K562 (cell line): ENCODE measurements around the gene CFP. TPM values are rescaled to one million over a fixed set of nuclear protein-coding genes. Genes with fewer than 3 reads are reported as not detected.
A peak's percentile ranks its signal among the peaks of the same experiment; 100 is the strongest.

Experiments
- ATAC-seq: fragments of 200-7000 bp; cut with Tn5 transposase; 3 replicates; pipeline ENCODE4 v1.9.1; 2020; ENCODE audit warnings: moderate library complexity
- BruUV-seq: library from RNA; stranded (reverse); fragments of 400-500 nt; replicated peaks from 2 replicates; lab custom pipeline; 2021; lab: Mats Ljungman, UMichigan
- CTCF ChIA-PET: fragments of 300-600 bp; formaldehyde crosslinking; extraction: SDS; loops from one replicate; lab custom pipeline; 2021; ENCODE audit warnings: low intra/inter-chr PET ratio; lab: Yijun Ruan, JAX
- POLR2A ChIA-PET: fragments of 300-600, 350-650 bp; sonication (Branson Sonifier 250); formaldehyde crosslinking; extraction: SDS; loops from one replicate; lab custom pipeline; 2021; ENCODE audit warnings: antibody characterized with exemption, inconsistent platforms; lab: Yijun Ruan, JAX
- DNase-seq, 4 experiments: peaks; one replicate each; pipeline versions ENCODE4 v3.0.0 to v3.0.0-alpha.2; 2011 to 2018; ENCODE audit warnings: low spot score in 3 of 4, mixed read lengths in 3 of 4; ENCODE audit errors: extremely low read depth in 1 of 4
- FAIRE-seq: peaks from 2 replicates; lab custom pipeline; 2011; peaks lifted over from hg19 to GRCh38; lab: Jason Lieb, UNC
- H2AFZ ChIP-seq: 2 replicates; pipeline ENCODE4 v1.6.0; 2011; ENCODE audit warnings: low read depth, low read length, control low read depth, inconsistent platforms
- H3K27ac ChIP-seq: fragments of 200-600 bp; 3 replicates; pipeline ENCODE4 v1.8.0; 2011; ENCODE audit warnings: low read depth, mild to moderate bottlenecking, control low read depth, inconsistent platforms, low read length, moderate library complexity, mixed read lengths; ENCODE audit errors: extremely low read depth
- H3K27me3 ChIP-seq, 2 experiments: fragments of 300-600 bp in 1 of 2; 2 replicates in 1 of 2; 3 replicates in 1 of 2; pipeline versions ENCODE4 v1.6.0 to v1.8.0; 2011; ENCODE audit warnings: inconsistent platforms in 2 of 2, low read length in 2 of 2, mild to moderate bottlenecking in 1 of 2, mixed read lengths in 1 of 2, moderate library complexity in 1 of 2; ENCODE audit not compliant: control insufficient read depth in 2 of 2, insufficient read depth in 2 of 2
- H3K36me3 ChIP-seq: fragments of 300-600 bp; 3 replicates; pipeline ENCODE4 v1.8.0; 2011; ENCODE audit warnings: mild to moderate bottlenecking, low read length, inconsistent platforms; ENCODE audit not compliant: control insufficient read depth, insufficient read depth
- H3K4me1 ChIP-seq, 2 experiments: fragments of 200-600 bp in 1 of 2; replicated peaks in 1 of 2; 2 replicates in 1 of 2; 3 replicates in 1 of 2; pipeline versions ENCODE4 v1.5.1 to v1.8.0; 2011; ENCODE audit warnings: inconsistent platforms in 2 of 2, low read length in 2 of 2, mild to moderate bottlenecking in 1 of 2, mixed read lengths in 1 of 2, moderate library complexity in 1 of 2; ENCODE audit not compliant: control insufficient read depth in 2 of 2, insufficient read depth in 2 of 2
- H3K4me2 ChIP-seq: 2 replicates; pipeline ENCODE4 v1.6.1; 2011; ENCODE audit warnings: low read length, control low read depth, inconsistent platforms, mixed read lengths; ENCODE audit not compliant: insufficient read depth
- H3K4me3 ChIP-seq: fragments of 200-600 bp; sonication (generic), shearing (Covaris generic); 2 replicates; pipeline ENCODE4 v1.5.1; 2016; ENCODE audit warnings: control low read depth, inconsistent platforms
- H3K79me2 ChIP-seq: fragments of 200-600 bp; 3 replicates; pipeline ENCODE4 v1.8.0; 2011; ENCODE audit warnings: low read length, inconsistent platforms; ENCODE audit not compliant: control insufficient read depth, insufficient read depth
- H3K9ac ChIP-seq, 2 experiments: 2 replicates each; pipeline versions ENCODE4 v1.6.0 to v1.6.1; 2011; ENCODE audit warnings: low read depth in 2 of 2, low read length in 2 of 2, control low read depth in 1 of 2, inconsistent platforms in 1 of 2, mild to moderate bottlenecking in 1 of 2, mixed read lengths in 1 of 2; ENCODE audit not compliant: insufficient read depth in 1 of 2
- H3K9me1 ChIP-seq: one replicate; pipeline ENCODE4 v1.6.0; 2011; ENCODE audit warnings: inconsistent platforms, mild to moderate bottlenecking, low read length, moderate library complexity; ENCODE audit not compliant: control insufficient read depth, insufficient read depth
- H3K9me3 ChIP-seq: replicated peaks from 2 replicates; pipeline ENCODE4 v1.5.1; 2011; ENCODE audit warnings: low read depth, low read length, inconsistent platforms; ENCODE audit not compliant: control insufficient read depth, insufficient read depth
- H4K20me1 ChIP-seq: replicated peaks from 2 replicates; pipeline ENCODE4 v1.6.1; 2011; ENCODE audit warnings: low read length, inconsistent platforms, mixed read lengths; ENCODE audit not compliant: control insufficient read depth, insufficient read depth
- ATF7 ChIP-seq: fragments of 450-650 bp; IDR thresholded peaks from 2 replicates; pipeline ENCODE4 v1.7.1; 2014; ENCODE audit warnings: mild to moderate bottlenecking, moderate library complexity
- FOXM1 ChIP-seq, 2 experiments: fragments of 450-650 bp in 1 of 2; sonication (generic) in 1 of 2; formaldehyde crosslinking in 1 of 2; IDR thresholded peaks; 2 replicates each; pipeline versions ENCODE4 v1.6.1 to v1.9.0; 2017 to 2022; ENCODE audit warnings: low read depth in 2 of 2, mild to moderate bottlenecking in 2 of 2, missing genetic modification reagents in 1 of 2, moderate library complexity in 1 of 2
- GABPB2 ChIP-seq: fragments of 250-450 bp; sonication (Bioruptor Pico); conservative IDR thresholded peaks from 2 replicates; pipeline ENCODE4 v1.5.1; 2021; ENCODE audit warnings: mild to moderate bottlenecking
- GATA2 ChIP-seq: sonication (generic); formaldehyde crosslinking; IDR thresholded peaks from 2 replicates; pipeline ENCODE4 v1.4.0; 2020; ENCODE audit warnings: mild to moderate bottlenecking, missing genetic modification reagents
- HDAC1 ChIP-seq, 2 experiments: fragments of 450-650 bp; IDR thresholded peaks; 2 replicates each; pipeline ENCODE4 v1.6.1; 2016 to 2017; ENCODE audit warnings: inconsistent platforms in 1 of 2, mild to moderate bottlenecking in 1 of 2, moderate library complexity in 1 of 2
- KDM2B ChIP-seq: fragments of 250-450 bp; sonication (Bioruptor Pico); IDR thresholded peaks from 2 replicates; pipeline ENCODE4 v1.8.0; 2021; ENCODE audit warnings: mild to moderate bottlenecking, moderate library complexity
- NFIC ChIP-seq: fragments of 450-650 bp; IDR thresholded peaks from 2 replicates; pipeline ENCODE4 v1.6.1; 2017; ENCODE audit warnings: mild to moderate bottlenecking, inconsistent platforms
- PHF20 ChIP-seq: fragments of 450-650 bp; IDR thresholded peaks from 2 replicates; pipeline ENCODE4 v1.6.1; 2018; ENCODE audit not compliant: partially characterized antibody
- RFX7 ChIP-seq: fragments of 250-450 bp; sonication (Bioruptor Pico); IDR thresholded peaks from 2 replicates; pipeline ENCODE4 v1.5.1; 2021; ENCODE audit warnings: mild to moderate bottlenecking
- ZNF384 ChIP-seq: IDR thresholded peaks from 2 replicates; pipeline ENCODE4 v1.6.1; 2012; ENCODE audit warnings: low read depth, low read length, improper control_type of control experiment
- ZNF77 ChIP-seq: fragments of 250-450 bp; sonication (Bioruptor Pico); IDR thresholded peaks from 2 replicates; pipeline ENCODE4 v1.5.0; 2020
- WGBS: fragments of 100-300 bp; shearing (Covaris generic); methylation state at CpG from one replicate; pipeline ENCODE4 v1.1.6; 2016; ENCODE audit warnings: low coverage, mixed read lengths; ENCODE audit not compliant: insufficient coverage; ENCODE audit errors: missing lambda C conversion rate; 5-methylcytosine and 5-hydroxymethylcytosine counted together
- in situ Hi-C: fragments of 300-500 bp; cut with MboI; formaldehyde crosslinking; loops from 4 replicates; pipeline ENCODE4 v1.15.0; 2018; ENCODE audit warnings: inconsistent platforms, mixed read lengths
- intact Hi-C: fragments of 100-400 bp; cut with micrococcal nuclease; formaldehyde crosslinking; loops from 2 replicates; pipeline ENCODE4 v1.14.2; 2022
- polyA plus RNA-seq, 8 experiments: library from polyadenylated mRNA; depleted of rRNA in 4 of 8; stranded (reverse) in 5 of 8; unstranded in 3 of 8; fragments of >200 nt; fragmentation: Nextera tagmentation in 2 of 8; fragmentation: Illumina TruSeq in 1 of 8; extraction: Ambion mirVana in 2 of 8; extraction: Trizol in 1 of 8; gene quantifications; 2 replicates each; pipeline versions ENCODE4 v1.2.1 to v1.2.3, GENCODE V29; 2011 to 2014; ENCODE audit warnings: inconsistent platforms in 1 of 8, missing spikeins in 1 of 8
- total RNA-seq, 7 experiments: library from RNA; depleted of rRNA in 6 of 7; stranded (reverse); fragments of >200 nt in 6 of 7; fragmentation: Illumina TruSeq in 2 of 7; extraction: Trizol in 2 of 7; gene quantifications; 2 replicates each; pipeline versions ENCODE4 v1.2.1 to v1.2.3, GENCODE V29; 2011 to 2021; ENCODE audit warnings: low replicate concordance in 1 of 7
- TF ChIP-seq, protein P1 (sequence below), 2 experiments: fragments of 450-650 bp in 1 of 2; IDR thresholded peaks; 2 replicates each; pipeline ENCODE4 v1.6.1; 2011 to 2017; ENCODE audit warnings: low read depth in 2 of 2, antibody characterized with exemption in 1 of 2, borderline replicate concordance in 1 of 2, low read length in 1 of 2, mild to moderate bottlenecking in 1 of 2, mixed read lengths in 1 of 2; ENCODE audit not compliant: control insufficient read depth in 1 of 2
- TF ChIP-seq, protein P2 (sequence below): fragments of 200-400 bp; formaldehyde crosslinking; IDR thresholded peaks from 2 replicates; pipeline ENCODE4 v1.6.1; 2017; ENCODE audit warnings: mild to moderate bottlenecking, low read depth, low read length, moderate library complexity
- TF ChIP-seq, protein P3 (sequence below): fragments of 450-650 bp; formaldehyde crosslinking; IDR thresholded peaks from 2 replicates; pipeline ENCODE4 v1.4.0; 2022; ENCODE audit warnings: missing genetic modification characterization

Gene CFP
- total and polyA plus RNA-seq, 9 of the 15 experiments (the other 6 are each of a cell fraction or from before 2014, with no cell fraction given), result 0.18 to 2.0 (median 0.55) TPM

DNA sequence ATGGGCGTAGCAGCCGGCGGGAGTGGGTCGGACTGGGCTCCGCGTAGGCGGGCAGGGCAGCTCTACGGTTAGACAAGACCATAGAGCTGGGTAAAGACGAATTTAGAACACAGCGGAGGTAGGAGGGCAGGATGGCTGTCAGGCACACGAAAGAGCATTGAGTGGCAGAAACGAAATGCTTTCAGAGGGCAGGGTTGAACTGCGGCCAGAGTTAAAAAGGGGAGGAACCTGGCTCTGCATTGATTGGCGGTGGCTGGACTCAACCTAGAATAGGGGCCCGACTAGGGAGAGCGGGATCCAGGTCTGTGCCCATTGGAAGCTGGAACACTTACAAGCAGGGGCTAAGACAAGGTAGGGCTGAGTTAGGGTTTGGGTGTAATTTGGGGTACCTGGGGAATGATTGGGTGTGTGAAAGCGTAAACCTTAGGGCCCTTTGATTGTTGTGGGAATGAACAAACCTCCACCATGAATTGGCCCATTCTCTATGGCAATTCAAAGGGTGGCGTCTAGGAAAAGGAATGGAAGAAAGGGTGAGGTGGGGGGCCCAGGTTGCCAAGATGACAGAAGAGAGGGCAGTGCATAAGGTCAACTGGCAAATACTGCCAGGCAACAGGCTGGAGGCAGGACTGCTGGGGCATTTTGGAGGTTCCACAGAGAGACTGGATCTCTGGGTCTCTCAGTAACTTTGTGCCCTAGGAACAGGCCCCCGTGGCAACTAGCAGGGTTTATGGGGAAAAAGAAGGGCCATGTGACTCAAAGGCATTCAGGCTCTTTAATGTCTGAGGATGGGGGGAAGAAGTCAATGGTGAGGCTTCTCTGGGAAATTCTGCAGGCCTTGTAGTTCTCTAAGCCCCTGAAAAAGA lies 21.5 kb upstream of the CFP start:
- Histone ChIP-seq H3K9me3 (no peaks in the 10 kb centered on the region), H3K79me2 (peaks cover 40% of the 10 kb centered on the region), H3K4me1 (peaks cover 21 to 29% of the 10 kb centered on the region in 2 experiments; a peak in 4 of 5 replicates), H3K9ac (peak overlapping the region; percentile 47 to 88), H3K36me3 (peaks cover 80% of the 10 kb centered on the region; the same call in 2 of the 3 replicates), H3K9me1 (no peaks in the 10 kb centered on the region), H3K27ac (peak overlapping the region; percentile 77), H3K4me3 (peak overlapping the region; percentile 85), H3K27me3 (no peaks in the 10 kb centered on the region), H3K4me2 (peak overlapping the region; percentile 93), H2AFZ (peak overlapping the region; percentile 69), H4K20me1 (no peaks in the 10 kb centered on the region)
- no TSS peak for BruUV-seq
- FAIRE-seq (no peak), DNase-seq (no peak), ATAC-seq (peak; percentile 24)
- in situ Hi-C loops, result no loop called here
- POLR2A ChIA-PET, result interaction anchor here (0.5 to 1.3 kb wide), 2 partner anchors 17 to 130 kb away, joined by 3 to 4 read pairs; no protein-coding TSS in a partner anchor
- CTCF ChIA-PET, result no interaction called here
- intact Hi-C loops, result no loop called here
- WGBS, result 19% methylated on average over 10 of the region's 19 CpGs
- TF ChIP-seq, protein P1, sequence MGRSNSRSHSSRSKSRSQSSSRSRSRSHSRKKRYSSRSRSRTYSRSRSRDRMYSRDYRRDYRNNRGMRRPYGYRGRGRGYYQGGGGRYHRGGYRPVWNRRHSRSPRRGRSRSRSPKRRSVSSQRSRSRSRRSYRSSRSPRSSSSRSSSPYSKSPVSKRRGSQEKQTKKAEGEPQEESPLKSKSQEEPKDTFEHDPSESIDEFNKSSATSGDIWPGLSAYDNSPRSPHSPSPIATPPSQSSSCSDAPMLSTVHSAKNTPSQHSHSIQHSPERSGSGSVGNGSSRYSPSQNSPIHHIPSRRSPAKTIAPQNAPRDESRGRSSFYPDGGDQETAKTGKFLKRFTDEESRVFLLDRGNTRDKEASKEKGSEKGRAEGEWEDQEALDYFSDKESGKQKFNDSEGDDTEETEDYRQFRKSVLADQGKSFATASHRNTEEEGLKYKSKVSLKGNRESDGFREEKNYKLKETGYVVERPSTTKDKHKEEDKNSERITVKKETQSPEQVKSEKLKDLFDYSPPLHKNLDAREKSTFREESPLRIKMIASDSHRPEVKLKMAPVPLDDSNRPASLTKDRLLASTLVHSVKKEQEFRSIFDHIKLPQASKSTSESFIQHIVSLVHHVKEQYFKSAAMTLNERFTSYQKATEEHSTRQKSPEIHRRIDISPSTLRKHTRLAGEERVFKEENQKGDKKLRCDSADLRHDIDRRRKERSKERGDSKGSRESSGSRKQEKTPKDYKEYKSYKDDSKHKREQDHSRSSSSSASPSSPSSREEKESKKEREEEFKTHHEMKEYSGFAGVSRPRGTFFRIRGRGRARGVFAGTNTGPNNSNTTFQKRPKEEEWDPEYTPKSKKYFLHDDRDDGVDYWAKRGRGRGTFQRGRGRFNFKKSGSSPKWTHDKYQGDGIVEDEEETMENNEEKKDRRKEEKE (IDR thresholded peaks at IDR 0.05; ENCODE audit: borderline replicate concordance in 1 of 2, control insufficient read depth in 1 of 2, low read depth in 2 of 2, low read length in 1 of 2), result no peak
- TF ChIP-seq, protein P2, sequence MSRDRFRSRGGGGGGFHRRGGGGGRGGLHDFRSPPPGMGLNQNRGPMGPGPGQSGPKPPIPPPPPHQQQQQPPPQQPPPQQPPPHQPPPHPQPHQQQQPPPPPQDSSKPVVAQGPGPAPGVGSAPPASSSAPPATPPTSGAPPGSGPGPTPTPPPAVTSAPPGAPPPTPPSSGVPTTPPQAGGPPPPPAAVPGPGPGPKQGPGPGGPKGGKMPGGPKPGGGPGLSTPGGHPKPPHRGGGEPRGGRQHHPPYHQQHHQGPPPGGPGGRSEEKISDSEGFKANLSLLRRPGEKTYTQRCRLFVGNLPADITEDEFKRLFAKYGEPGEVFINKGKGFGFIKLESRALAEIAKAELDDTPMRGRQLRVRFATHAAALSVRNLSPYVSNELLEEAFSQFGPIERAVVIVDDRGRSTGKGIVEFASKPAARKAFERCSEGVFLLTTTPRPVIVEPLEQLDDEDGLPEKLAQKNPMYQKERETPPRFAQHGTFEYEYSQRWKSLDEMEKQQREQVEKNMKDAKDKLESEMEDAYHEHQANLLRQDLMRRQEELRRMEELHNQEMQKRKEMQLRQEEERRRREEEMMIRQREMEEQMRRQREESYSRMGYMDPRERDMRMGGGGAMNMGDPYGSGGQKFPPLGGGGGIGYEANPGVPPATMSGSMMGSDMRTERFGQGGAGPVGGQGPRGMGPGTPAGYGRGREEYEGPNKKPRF, result no peak
- TF ChIP-seq ATF7 (0 out of 2 replicates have a peak, but pooled peaks have one; percentile 4), ZNF384 (no peak), FOXM1 (IDR thresholded peaks at IDR 0.05; ENCODE audit: low read depth) (no peak), FOXM1 (CRISPR knock-in tag; IDR thresholded peaks at IDR 0.05; ENCODE audit: low read depth) (no peak), KDM2B (CRISPR knock-in tag) (no peak), GATA2 (CRISPR knock-in tag) (no peak), GABPB2 (no peak), ZNF77 (no peak), RFX7 (no peak), HDAC1 (IDR thresholded peaks at IDR 0.05) (peak in 1 of 2 experiments; percentile 50; a peak in 1 of 4 replicates), PHF20 (no peak), NFIC (0 out of 2 replicates have a peak, but pooled peaks have one; percentile 28)
- TF ChIP-seq, protein P3, sequence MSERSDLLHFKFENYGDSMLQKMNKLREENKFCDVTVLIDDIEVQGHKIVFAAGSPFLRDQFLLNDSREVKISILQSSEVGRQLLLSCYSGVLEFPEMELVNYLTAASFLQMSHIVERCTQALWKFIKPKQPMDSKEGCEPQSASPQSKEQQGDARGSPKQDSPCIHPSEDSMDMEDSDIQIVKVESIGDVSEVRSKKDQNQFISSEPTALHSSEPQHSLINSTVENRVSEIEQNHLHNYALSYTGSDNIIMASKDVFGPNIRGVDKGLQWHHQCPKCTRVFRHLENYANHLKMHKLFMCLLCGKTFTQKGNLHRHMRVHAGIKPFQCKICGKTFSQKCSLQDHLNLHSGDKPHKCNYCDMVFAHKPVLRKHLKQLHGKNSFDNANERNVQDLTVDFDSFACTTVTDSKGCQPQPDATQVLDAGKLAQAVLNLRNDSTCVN (CRISPR knock-in tag), result no peak
